Caco-2 (cell line): ENCODE measurements around the gene RNF223. TPM values are rescaled to one million over a fixed set of nuclear protein-coding genes. Genes with fewer than 3 reads are reported as not detected.

ENCODE experiments used
- BruUV-seq: library from RNA; stranded (reverse); fragments of 400-500 nt; replicated peaks from 2 replicates; lab custom pipeline; 2021; lab: Mats Ljungman, UMichigan
- CTCF ChIA-PET: fragments of 300-600 bp; sonication (Branson Sonifier 250); formaldehyde crosslinking; loops from one replicate; lab custom pipeline; 2022; ENCODE audit warnings: antibody characterized with exemption; lab: Charles Lee
- POLR2A ChIA-PET: fragments of 300-600 bp; sonication (Branson Sonifier 250); formaldehyde crosslinking; loops from one replicate; lab custom pipeline; 2022; ENCODE audit warnings: antibody characterized with exemption; lab: Charles Lee
- DNase-seq, 2 experiments: peaks; one replicate each; pipeline versions ENCODE4 v3.0.0 to v3.0.0-alpha.2; 2020 to 2022
- H3K27me3 ChIP-seq: replicated peaks from 2 replicates; pipeline ENCODE4 v1.6.0; 2011; ENCODE audit warnings: low read length; ENCODE audit not compliant: control insufficient read depth, insufficient read depth
- H3K36me3 ChIP-seq: 2 replicates; pipeline ENCODE4 v1.5.1; 2011; ENCODE audit warnings: low read length; ENCODE audit not compliant: control insufficient read depth, insufficient read depth
- H3K4me1 ChIP-seq: fragments of 250-450 bp; sonication (Bioruptor Pico); 2 replicates; pipeline ENCODE4 v1.5.1; 2020; ENCODE audit warnings: mild to moderate bottlenecking
- H3K4me3 ChIP-seq: 2 replicates; pipeline ENCODE4 v1.5.1; 2011; ENCODE audit warnings: low read depth, mild to moderate bottlenecking, control low read depth, low read length
- H3K9me3 ChIP-seq: fragments of 250-450 bp; sonication (Bioruptor Pico); 2 replicates; pipeline ENCODE4 v1.5.1; 2020; ENCODE audit warnings: mild to moderate bottlenecking, moderate library complexity
- H3K27ac Mint-ChIP-seq: one replicate; pipeline ENCODE4 v1.8.0; 2022; ENCODE audit warnings: mixed read lengths; ENCODE audit not compliant: unreplicated experiment
- H3K27me3 Mint-ChIP-seq: one replicate; pipeline ENCODE4 v1.8.0; 2022; ENCODE audit warnings: mixed read lengths; ENCODE audit not compliant: insufficient read depth, unreplicated experiment
- H3K36me3 Mint-ChIP-seq: one replicate; pipeline ENCODE4 v1.8.0; 2022; ENCODE audit warnings: mild to moderate bottlenecking, mixed read lengths; ENCODE audit not compliant: insufficient read depth, unreplicated experiment
- H3K4me1 Mint-ChIP-seq: one replicate; pipeline ENCODE4 v1.8.0; 2022; ENCODE audit warnings: low read depth, mixed read lengths; ENCODE audit not compliant: unreplicated experiment
- H3K4me3 Mint-ChIP-seq: one replicate; pipeline ENCODE4 v1.8.0; 2022; ENCODE audit warnings: mild to moderate bottlenecking, moderate library complexity, mixed read lengths; ENCODE audit not compliant: unreplicated experiment
- H3K9me3 Mint-ChIP-seq: one replicate; pipeline ENCODE4 v1.8.0; 2022; ENCODE audit warnings: mixed read lengths; ENCODE audit not compliant: unreplicated experiment
- intact Hi-C: fragments of 100-400 bp; cut with micrococcal nuclease; formaldehyde crosslinking; loops from one replicate; pipeline ENCODE4 v1.10.0; 2022; ENCODE audit not compliant: unreplicated experiment
- total RNA-seq: library from RNA; stranded (reverse); gene quantifications from 2 replicates; pipeline ENCODE4 v1.2.3, GENCODE V29; 2022
- TF ChIP-seq, protein P1 (sequence below), 2 experiments: fragments of 200-600 bp in 1 of 2; IDR thresholded peaks; 1 replicate in 1 of 2; 2 replicates in 1 of 2; pipeline versions ENCODE4 v1.5.1 to v1.8.0; 2011 to 2022; ENCODE audit warnings: antibody characterized with exemption in 1 of 2, control low read depth in 1 of 2, inconsistent platforms in 1 of 2, low read depth in 1 of 2, low read length in 1 of 2, mild to moderate bottlenecking in 1 of 2, moderate library complexity in 1 of 2; ENCODE audit not compliant: insufficient read depth in 1 of 2, severe bottlenecking in 1 of 2, unreplicated experiment in 1 of 2

Gene RNF223
- total RNA-seq, 1 experiment from 2014 or later = 0.57 TPM

DNA sequence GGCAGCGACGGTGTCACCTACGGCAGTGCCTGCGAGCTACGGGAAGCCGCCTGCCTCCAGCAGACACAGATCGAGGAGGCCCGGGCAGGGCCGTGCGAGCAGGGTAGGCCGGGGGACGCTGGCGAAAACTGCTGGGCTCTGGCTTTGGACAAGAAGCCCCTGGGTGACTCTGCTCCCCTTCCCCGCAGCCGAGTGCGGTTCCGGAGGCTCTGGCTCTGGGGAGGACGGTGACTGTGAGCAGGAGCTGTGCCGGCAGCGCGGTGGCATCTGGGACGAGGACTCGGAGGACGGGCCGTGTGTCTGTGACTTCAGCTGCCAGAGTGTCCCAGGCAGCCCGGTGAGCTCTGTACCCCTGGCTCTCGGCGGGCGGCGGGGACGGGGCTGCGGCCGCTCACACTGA, 30.2 kb downstream of the RNF223 start:
- H3K4me3 ChIP-seq = no peak overlapping the region
- no TSS peak for BruUV-seq
- no peak overlapping the region for H3K4me3 Mint-ChIP-seq
- intact Hi-C loops = no loop called here
- H3K36me3 ChIP-seq = peaks cover 2% of the 10 kb centered on the region; the same call in 1 of the 2 replicates
- H3K9me3 Mint-ChIP-seq = no peaks in the 10 kb centered on the region
- H3K4me1 Mint-ChIP-seq = no peaks in the 10 kb centered on the region
- DNase-seq = no peak
- no peak overlapping the region for H3K27ac Mint-ChIP-seq
- H3K9me3 ChIP-seq = no peaks in the 10 kb centered on the region
- POLR2A ChIA-PET = no interaction called here
- H3K27me3 Mint-ChIP-seq = no peaks in the 10 kb centered on the region
- H3K36me3 Mint-ChIP-seq = peaks cover 39% of the 10 kb centered on the region
- CTCF ChIA-PET = no interaction called here
- no peaks in the 10 kb centered on the region for H3K27me3 ChIP-seq
- no peaks in the 10 kb centered on the region for H3K4me1 ChIP-seq
- TF ChIP-seq, protein P1, sequence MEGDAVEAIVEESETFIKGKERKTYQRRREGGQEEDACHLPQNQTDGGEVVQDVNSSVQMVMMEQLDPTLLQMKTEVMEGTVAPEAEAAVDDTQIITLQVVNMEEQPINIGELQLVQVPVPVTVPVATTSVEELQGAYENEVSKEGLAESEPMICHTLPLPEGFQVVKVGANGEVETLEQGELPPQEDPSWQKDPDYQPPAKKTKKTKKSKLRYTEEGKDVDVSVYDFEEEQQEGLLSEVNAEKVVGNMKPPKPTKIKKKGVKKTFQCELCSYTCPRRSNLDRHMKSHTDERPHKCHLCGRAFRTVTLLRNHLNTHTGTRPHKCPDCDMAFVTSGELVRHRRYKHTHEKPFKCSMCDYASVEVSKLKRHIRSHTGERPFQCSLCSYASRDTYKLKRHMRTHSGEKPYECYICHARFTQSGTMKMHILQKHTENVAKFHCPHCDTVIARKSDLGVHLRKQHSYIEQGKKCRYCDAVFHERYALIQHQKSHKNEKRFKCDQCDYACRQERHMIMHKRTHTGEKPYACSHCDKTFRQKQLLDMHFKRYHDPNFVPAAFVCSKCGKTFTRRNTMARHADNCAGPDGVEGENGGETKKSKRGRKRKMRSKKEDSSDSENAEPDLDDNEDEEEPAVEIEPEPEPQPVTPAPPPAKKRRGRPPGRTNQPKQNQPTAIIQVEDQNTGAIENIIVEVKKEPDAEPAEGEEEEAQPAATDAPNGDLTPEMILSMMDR (IDR thresholded peaks at IDR 0.05; ENCODE audit: insufficient read depth in 1 of 2, low read depth in 1 of 2, low read length in 1 of 2, severe bottlenecking in 1 of 2, unreplicated experiment in 1 of 2) = no peak

DNA sequence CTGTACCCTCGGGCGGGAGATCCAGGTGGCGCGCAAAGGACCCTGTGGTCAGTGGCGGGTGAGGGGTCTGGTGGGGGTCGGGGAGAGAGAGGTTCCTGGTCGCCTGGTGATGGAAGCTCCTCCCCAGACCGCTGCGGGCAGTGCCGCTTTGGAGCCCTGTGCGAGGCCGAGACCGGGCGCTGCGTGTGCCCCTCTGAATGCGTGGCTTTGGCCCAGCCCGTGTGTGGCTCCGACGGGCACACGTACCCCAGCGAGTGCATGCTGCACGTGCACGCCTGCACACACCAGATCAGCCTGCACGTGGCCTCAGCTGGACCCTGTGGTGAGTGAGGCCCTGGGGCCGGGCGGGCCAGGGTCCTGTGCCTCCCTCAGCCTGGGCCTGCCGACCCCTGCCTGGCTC, 30.7 kb downstream of the RNF223 start:
- Histone ChIP-seq H3K36me3 (peaks cover 2% of the 10 kb centered on the region), H3K4me1 (peaks cover 5% of the 10 kb centered on the region), H3K9me3 (no peaks in the 10 kb centered on the region), H3K27me3 (no peaks in the 10 kb centered on the region), H3K4me3 (no peak overlapping the region)
- Mint-ChIP-seq H3K36me3 (peaks cover 39% of the 10 kb centered on the region), H3K9me3 (no peaks in the 10 kb centered on the region), H3K27ac (no peak overlapping the region), H3K4me3 (no peak overlapping the region), H3K4me1 (no peaks in the 10 kb centered on the region), H3K27me3 (no peaks in the 10 kb centered on the region)
- TF ChIP-seq, protein P1 (IDR thresholded peaks at IDR 0.05; ENCODE audit: insufficient read depth in 1 of 2, low read depth in 1 of 2, low read length in 1 of 2, severe bottlenecking in 1 of 2, unreplicated experiment in 1 of 2) = no peak
- no peak for DNase-seq
- intact Hi-C loops = no loop called here
- BruUV-seq = no TSS peak
- CTCF ChIA-PET = no interaction called here
- POLR2A ChIA-PET = no interaction called here

DNA sequence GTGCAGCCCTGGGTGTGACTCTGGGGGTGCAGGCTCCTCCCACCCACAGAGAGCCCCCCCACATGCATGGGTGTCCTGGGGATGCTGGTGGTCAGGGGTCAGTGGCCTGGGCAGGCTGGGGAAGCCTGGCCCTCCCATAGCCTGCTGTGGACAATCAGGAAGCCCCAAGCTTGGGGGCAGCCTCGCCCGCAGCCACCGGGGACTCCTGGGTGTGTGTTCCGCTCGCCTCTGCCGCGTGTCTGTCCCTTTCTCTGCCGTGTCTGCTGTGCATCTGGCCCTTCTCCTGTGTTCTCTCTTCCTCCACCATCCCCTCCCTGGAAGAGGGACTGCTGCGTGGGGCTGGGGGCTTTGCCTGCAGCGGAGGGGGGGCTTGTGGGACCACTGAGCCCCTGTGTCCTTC, 31.3 kb downstream of the RNF223 start:
- H3K9me3 Mint-ChIP-seq = no peaks in the 10 kb centered on the region
- CTCF ChIA-PET = no interaction called here
- no peak overlapping the region for H3K4me3 ChIP-seq
- H3K4me1 Mint-ChIP-seq = no peaks in the 10 kb centered on the region
- DNase-seq = no peak
- peaks cover 11% of the 10 kb centered on the region for H3K4me1 ChIP-seq
- POLR2A ChIA-PET = no interaction called here
- intact Hi-C loops = no loop called here
- H3K27ac Mint-ChIP-seq = no peak overlapping the region
- peaks cover 2% of the 10 kb centered on the region for H3K36me3 ChIP-seq
- no peaks in the 10 kb centered on the region for H3K27me3 ChIP-seq
- no peaks in the 10 kb centered on the region for H3K27me3 Mint-ChIP-seq
- no peaks in the 10 kb centered on the region for H3K9me3 ChIP-seq
- peaks cover 39% of the 10 kb centered on the region for H3K36me3 Mint-ChIP-seq
- no TSS peak for BruUV-seq
- TF ChIP-seq, protein P1 (IDR thresholded peaks at IDR 0.05; ENCODE audit: insufficient read depth in 1 of 2, low read depth in 1 of 2, low read length in 1 of 2, severe bottlenecking in 1 of 2, unreplicated experiment in 1 of 2) = no peak
- no peak overlapping the region for H3K4me3 Mint-ChIP-seq
